AG04449 (cell line): Measurements from ENCODE around the gene BRIP1.

Experiments used
- CTCF ChIA-PET: fragments of 350-600 bp; formaldehyde crosslinking; extraction: SDS; loops from one replicate; lab custom pipeline; 2021; ENCODE audit warnings: antibody characterized with exemption; lab: Yijun Ruan, JAX
- POLR2A ChIA-PET: fragments of 400-600, 350-600 bp; formaldehyde crosslinking; extraction: SDS; loops from one replicate; lab custom pipeline; 2020; ENCODE audit warnings: antibody characterized with exemption, inconsistent platforms; lab: Yijun Ruan, JAX
- DNase-seq: peaks from one replicate; pipeline ENCODE4 v3.0.0-alpha.2; 2010; ENCODE audit warnings: low read depth, low spot score
- H3K4me3 ChIP-seq: 2 replicates; pipeline ENCODE4 v1.5.1; 2011; ENCODE audit warnings: low read depth, mild to moderate bottlenecking, control low read depth, low read length
- TF ChIP-seq, protein P1 (sequence below): IDR thresholded peaks from one replicate; pipeline ENCODE4 v1.5.1; 2011; ENCODE audit warnings: mild to moderate bottlenecking, moderate library complexity, low read length, control low read depth, inconsistent platforms; ENCODE audit not compliant: insufficient read depth; ENCODE audit errors: missing control alignments

BRIP1 gene

DNA sequence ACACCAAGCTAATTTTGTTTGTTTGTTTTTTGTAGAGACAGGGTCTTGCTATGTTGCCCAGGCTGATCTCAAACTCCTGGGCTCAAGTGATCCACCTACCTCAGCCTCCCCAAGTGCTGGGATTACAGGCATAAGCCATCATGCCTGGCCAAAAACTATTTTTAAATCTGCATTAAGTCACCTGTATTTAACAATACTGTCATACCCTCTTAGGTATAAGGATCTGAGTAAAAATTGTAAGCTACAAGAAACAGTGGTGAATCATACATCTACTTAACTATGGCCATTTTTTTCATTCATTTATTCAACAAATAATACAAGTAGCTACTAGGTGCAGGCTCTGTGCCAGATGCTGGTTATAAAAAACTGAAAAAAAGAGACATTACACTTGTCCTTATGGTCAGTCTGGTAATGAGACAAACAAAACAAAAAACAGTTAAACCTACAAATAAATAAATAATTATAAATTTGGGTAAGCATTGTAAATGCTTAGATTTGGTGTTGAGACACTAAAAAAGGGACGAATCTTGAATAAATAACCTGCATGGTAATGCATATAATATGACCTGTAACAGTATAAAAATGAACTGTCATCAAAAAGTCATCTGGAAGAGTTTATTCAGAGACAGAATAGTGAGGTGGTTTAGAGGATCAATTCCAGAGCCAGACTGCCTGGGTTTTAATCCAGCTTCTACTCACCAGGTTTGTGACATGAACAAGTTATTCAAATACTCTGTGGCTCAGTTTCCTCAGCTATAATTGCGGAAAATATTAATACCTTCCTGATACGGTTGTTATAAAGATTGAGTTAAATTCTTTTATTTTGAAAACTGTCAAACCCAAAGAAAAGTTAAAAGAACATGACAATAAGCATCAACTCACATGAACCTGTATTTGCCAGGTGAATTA is 26.8 kb downstream of the BRIP1 start:
- TF ChIP-seq, protein P1, sequence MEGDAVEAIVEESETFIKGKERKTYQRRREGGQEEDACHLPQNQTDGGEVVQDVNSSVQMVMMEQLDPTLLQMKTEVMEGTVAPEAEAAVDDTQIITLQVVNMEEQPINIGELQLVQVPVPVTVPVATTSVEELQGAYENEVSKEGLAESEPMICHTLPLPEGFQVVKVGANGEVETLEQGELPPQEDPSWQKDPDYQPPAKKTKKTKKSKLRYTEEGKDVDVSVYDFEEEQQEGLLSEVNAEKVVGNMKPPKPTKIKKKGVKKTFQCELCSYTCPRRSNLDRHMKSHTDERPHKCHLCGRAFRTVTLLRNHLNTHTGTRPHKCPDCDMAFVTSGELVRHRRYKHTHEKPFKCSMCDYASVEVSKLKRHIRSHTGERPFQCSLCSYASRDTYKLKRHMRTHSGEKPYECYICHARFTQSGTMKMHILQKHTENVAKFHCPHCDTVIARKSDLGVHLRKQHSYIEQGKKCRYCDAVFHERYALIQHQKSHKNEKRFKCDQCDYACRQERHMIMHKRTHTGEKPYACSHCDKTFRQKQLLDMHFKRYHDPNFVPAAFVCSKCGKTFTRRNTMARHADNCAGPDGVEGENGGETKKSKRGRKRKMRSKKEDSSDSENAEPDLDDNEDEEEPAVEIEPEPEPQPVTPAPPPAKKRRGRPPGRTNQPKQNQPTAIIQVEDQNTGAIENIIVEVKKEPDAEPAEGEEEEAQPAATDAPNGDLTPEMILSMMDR, result no peak
- DNase-seq, result no peak
- H3K4me3 ChIP-seq, result no peak overlapping the region
- CTCF ChIA-PET, result interaction anchor here (0.7 to 2.1 kb wide), 38 partner anchors 8 to 435 kb away, joined by 3 to 117 read pairs (median 5); no protein-coding TSS in a partner anchor
- POLR2A ChIA-PET, result interaction anchor here (0.6 kb wide), 1 partner anchor 409 kb away, joined by 3 read pairs; no protein-coding TSS in a partner anchor

DNA sequence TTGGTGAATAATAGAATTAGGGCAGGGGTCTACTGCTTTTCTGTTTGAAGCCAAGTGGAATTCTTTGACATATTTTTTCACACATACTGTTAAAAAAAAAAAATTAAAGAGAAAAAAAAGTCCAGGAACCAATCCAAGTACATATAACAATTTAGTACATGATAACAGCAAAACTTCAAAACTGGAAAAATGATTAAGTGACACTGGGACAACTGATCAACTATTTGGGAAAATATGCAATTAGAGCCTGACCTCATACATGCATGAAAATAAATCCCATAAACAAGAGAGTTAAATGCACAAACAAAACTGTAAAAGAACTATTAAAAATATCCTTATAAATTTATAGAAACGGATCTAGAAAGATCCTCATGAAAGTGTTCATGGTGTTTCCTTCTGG is 27.7 kb downstream of the BRIP1 start:
- CTCF ChIA-PET, result interaction anchor here (1.4 to 2.1 kb wide), 10 partner anchors 26 to 425 kb away, joined by 5 to 117 read pairs (median 10); no protein-coding TSS in a partner anchor
- TF ChIP-seq, protein P1, result no peak

GRCh38 chr17:61834610-61835009 is 28.7 kb downstream of the BRIP1 start:
- no peak overlapping the region for H3K4me3 ChIP-seq
- POLR2A ChIA-PET, result interaction anchor here (0.7 kb wide), 1 partner anchor 422 kb away, joined by 3 read pairs; no protein-coding TSS in a partner anchor
- no peak for DNase-seq
- CTCF ChIA-PET, result interaction anchor here (0.9 to 3.3 kb wide), 6 partner anchors 8 to 422 kb away, joined by 3 to 46 read pairs (median 6); no protein-coding TSS in a partner anchor
- TF ChIP-seq, protein P1, result no peak

More for the DNA sequence above, 27.7 kb downstream of the BRIP1 start:
- POLR2A ChIA-PET, result no interaction called here
- no peak overlapping the region for H3K4me3 ChIP-seq
- no peak for DNase-seq

GRCh38 chr17:61833536-61834193 is 29.7 kb downstream of the BRIP1 start:
- POLR2A ChIA-PET, result interaction anchor here (0.6 kb wide), 1 partner anchor 11 kb away, joined by 3 read pairs; no protein-coding TSS in a partner anchor
- TF ChIP-seq, protein P1, result no peak
- peak; percentile 28 for DNase-seq
- CTCF ChIA-PET, result interaction anchor here (0.9 to 3.3 kb wide), 6 partner anchors 9 to 421 kb away, joined by 3 to 46 read pairs (median 6); no protein-coding TSS in a partner anchor
- H3K4me3 ChIP-seq, result no peak overlapping the region

DNA sequence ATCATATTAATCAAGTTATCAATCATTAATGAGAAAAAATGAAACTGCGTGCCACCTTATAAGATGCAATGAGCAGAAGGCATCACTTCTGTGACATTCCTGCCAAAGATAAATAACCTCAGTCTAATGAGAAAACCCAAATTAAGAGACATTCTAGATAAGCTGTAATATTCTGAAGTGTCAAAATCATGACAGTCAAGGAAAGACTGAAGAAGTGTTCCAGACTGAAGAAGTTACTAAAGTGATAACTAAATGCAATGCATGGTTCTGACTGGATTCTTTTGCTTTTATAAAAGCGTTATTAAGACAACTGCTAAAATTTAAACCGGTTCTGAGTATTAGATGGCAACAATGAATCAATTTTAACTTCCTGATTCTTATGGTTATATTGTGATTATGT is 30.9 kb downstream of the BRIP1 start:
- ChIA-PET POLR2A (no interaction called here), CTCF (interaction anchor here (2.9 to 3.3 kb wide), 2 partner anchors 196 to 419 kb away, joined by 19 to 46 read pairs; no protein-coding TSS in a partner anchor)
- TF ChIP-seq, protein P1, result no peak
- DNase-seq, result no peak
- H3K4me3 ChIP-seq, result no peak overlapping the region
